Measurements from ENCODE around the gene FEM1B. TPM values are rescaled to one million over a fixed set of nuclear protein-coding genes. Genes with fewer than 3 reads are reported as not detected.

Gene FEM1B
- total RNA-seq, 4 donors from 2014 or later: 53.1 to 71.5 (median 56.5) TPM

DNA sequence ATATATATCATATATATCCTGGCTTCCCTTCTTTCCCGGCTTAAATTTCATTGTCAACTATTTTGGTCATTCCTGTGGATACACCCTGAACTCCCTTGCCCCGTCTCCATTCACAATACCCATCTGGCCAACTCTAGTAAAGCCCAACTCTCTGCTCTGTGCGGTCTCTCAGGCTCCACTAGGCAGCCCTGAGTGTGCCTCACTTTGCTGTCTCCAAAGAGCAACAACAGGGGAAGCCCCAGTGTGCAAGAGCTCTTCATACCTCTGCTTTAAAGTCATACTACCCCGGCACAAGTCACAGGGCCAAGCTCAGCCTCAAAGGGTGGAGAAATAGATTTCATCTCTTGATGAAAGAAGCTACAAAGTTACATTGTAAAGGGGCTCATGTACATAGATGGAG, 18.9 kb upstream of the FEM1B start:
- no peak for DNase-seq (ENCODE audit: extremely low spot score)
- H3K4me1 ChIP-seq: peaks cover 13 to 25% (median 19%) of the 10 kb centered on the region in 4 donors
- no peaks in the 10 kb centered on the region for H3K36me3 ChIP-seq
- no peaks in the 10 kb centered on the region for H3K9me3 ChIP-seq
- TF ChIP-seq POLR2A (IDR thresholded peaks at IDR 0.05; ENCODE audit: low read depth) (no peak), EP300 (IDR thresholded peaks at IDR 0.05) (no peak), POLR2AphosphoS5 (IDR thresholded peaks at IDR 0.05) (no peak)
- TF ChIP-seq, protein P1, sequence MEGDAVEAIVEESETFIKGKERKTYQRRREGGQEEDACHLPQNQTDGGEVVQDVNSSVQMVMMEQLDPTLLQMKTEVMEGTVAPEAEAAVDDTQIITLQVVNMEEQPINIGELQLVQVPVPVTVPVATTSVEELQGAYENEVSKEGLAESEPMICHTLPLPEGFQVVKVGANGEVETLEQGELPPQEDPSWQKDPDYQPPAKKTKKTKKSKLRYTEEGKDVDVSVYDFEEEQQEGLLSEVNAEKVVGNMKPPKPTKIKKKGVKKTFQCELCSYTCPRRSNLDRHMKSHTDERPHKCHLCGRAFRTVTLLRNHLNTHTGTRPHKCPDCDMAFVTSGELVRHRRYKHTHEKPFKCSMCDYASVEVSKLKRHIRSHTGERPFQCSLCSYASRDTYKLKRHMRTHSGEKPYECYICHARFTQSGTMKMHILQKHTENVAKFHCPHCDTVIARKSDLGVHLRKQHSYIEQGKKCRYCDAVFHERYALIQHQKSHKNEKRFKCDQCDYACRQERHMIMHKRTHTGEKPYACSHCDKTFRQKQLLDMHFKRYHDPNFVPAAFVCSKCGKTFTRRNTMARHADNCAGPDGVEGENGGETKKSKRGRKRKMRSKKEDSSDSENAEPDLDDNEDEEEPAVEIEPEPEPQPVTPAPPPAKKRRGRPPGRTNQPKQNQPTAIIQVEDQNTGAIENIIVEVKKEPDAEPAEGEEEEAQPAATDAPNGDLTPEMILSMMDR (IDR thresholded peaks at IDR 0.05): no peak
- WGBS: 72% methylated on average over 4 of the region's 4 CpGs
- intact Hi-C loops (cut with DNase I): no loop called here
- H3K4me3 ChIP-seq: no peak overlapping the region
- H3K27ac ChIP-seq (replicated peaks in 1 of 4): peak overlapping the region in 2 of 4 donors; percentile 7 to 23
- H3K27me3 ChIP-seq: no peaks in the 10 kb centered on the region

DNA sequence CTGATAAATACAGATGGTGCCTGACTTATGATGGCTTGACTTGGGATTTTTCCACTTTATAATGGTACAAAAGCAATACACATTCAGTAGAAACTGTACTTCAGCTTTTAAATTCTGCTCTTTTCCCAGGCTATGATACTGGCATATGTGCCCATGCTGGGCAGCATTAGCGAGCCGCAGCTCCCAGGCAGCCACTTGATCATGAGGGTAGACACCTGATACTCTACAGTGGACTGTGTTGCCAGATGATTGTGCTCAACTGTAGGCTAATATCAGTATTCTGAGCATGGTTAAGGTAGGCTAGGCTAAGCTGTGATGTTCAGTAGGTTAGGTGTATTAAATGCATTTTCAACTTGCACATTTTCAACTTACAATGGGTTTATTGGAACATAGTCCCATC, 17.7 kb upstream of the FEM1B start:
- intact Hi-C loops (cut with DNase I): no loop called here
- no peak overlapping the region for H3K4me3 ChIP-seq
- no peak for DNase-seq (ENCODE audit: extremely low spot score)
- 94% methylated on average over 2 of the region's 2 CpGs for WGBS
- TF ChIP-seq, protein P1 (IDR thresholded peaks at IDR 0.05): no peak
- TF ChIP-seq POLR2A (IDR thresholded peaks at IDR 0.05; ENCODE audit: low read depth): no peak
- no peak for TF ChIP-seq POLR2AphosphoS5 (IDR thresholded peaks at IDR 0.05)
- TF ChIP-seq EP300 (IDR thresholded peaks at IDR 0.05): no peak
- H3K9me3 ChIP-seq: no peaks in the 10 kb centered on the region
- H3K36me3 ChIP-seq: no peaks in the 10 kb centered on the region
- H3K27me3 ChIP-seq: no peaks in the 10 kb centered on the region
- no peak overlapping the region for H3K27ac ChIP-seq (replicated peaks in 1 of 4)
- peaks cover 13 to 23% (median 19%) of the 10 kb centered on the region in 4 donors for H3K4me1 ChIP-seq

DNA sequence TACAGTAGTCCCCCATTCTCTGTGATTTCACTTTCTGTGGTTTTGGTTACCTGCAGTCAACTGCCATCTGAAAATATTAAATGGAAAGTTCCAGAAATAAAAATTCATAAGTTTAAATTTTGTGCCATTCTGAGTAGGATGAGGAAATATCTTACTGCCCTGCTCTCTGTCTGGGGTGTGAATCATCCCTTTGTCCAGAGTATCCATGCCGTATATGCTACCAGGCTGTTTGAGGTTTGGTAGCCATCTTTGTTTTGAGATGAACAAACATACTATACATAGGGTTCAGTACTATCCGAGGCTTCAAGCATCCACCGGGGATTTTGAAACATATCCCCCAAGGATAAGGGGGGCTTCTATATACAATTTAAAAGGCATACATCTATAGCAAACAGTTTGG, 16.3 kb upstream of the FEM1B start:
- intact Hi-C loops (cut with DNase I): no loop called here
- DNase-seq (ENCODE audit: extremely low spot score): no peak
- WGBS: 91% methylated on average over 3 of the region's 3 CpGs
- Histone ChIP-seq H3K9me3 (no peaks in the 10 kb centered on the region), H3K36me3 (no peaks in the 10 kb centered on the region), H3K4me3 (no peak overlapping the region), H3K27me3 (no peaks in the 10 kb centered on the region), H3K4me1 (peaks cover 13 to 15% (median 13%) of the 10 kb centered on the region in 4 donors), H3K27ac (replicated peaks in 1 of 4) (no peak overlapping the region)
- no peak for TF ChIP-seq EP300 (IDR thresholded peaks at IDR 0.05)
- TF ChIP-seq, protein P1 (IDR thresholded peaks at IDR 0.05): no peak

DNA sequence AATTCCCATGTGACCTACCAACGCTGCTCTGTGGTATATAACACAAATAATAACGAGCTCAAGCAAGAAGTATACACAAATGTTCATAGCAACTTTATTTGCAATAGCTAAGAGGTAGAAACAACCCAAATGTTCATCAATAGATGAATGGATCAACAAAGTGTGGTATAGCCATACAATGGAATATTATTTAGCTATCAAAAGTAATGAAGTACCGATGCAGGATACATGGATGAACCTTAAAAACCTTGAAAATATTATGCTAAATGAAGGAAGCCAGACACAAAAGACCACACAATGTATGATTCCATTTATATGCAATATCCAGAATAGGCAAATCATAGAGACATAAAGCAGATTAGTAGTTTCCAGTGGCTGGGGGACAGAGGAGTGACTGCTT, 15.6 kb upstream of the FEM1B start:
- TF ChIP-seq POLR2A (IDR thresholded peaks at IDR 0.05; ENCODE audit: low read depth): no peak
- TF ChIP-seq EP300 (IDR thresholded peaks at IDR 0.05): no peak
- TF ChIP-seq, protein P1 (IDR thresholded peaks at IDR 0.05): no peak
- TF ChIP-seq POLR2AphosphoS5 (IDR thresholded peaks at IDR 0.05): no peak
- no peaks in the 10 kb centered on the region for H3K36me3 ChIP-seq
- no peak overlapping the region for H3K27ac ChIP-seq (replicated peaks in 1 of 4)
- H3K27me3 ChIP-seq: no peaks in the 10 kb centered on the region
- WGBS: 100% methylated on average over 3 of the region's 3 CpGs
- H3K9me3 ChIP-seq: no peaks in the 10 kb centered on the region
- intact Hi-C loops (cut with DNase I): no loop called here
- H3K4me3 ChIP-seq: no peak overlapping the region
- H3K4me1 ChIP-seq: peaks cover 6 to 7% (median 6%) of the 10 kb centered on the region in 4 donors
- DNase-seq (ENCODE audit: extremely low spot score): no peak

Measured in esophagus muscularis mucosa (tissue), 4 donors.